Neural cell (in vitro differentiated cells): ENCODE results near the gene TENT4B.

Experiments
- CTCF ChIP-seq: fragments of 450-650 bp; IDR thresholded peaks from 2 replicates; pipeline ENCODE4 v1.5.1; 2014; ENCODE audit warnings: antibody characterized with exemption, mild to moderate bottlenecking, moderate library complexity; ENCODE audit not compliant: poor library complexity, severe bottlenecking
- EZH2 ChIP-seq: fragments of 200-600, 300-800 bp; shearing (Covaris generic), sonication (generic); IDR thresholded peaks from 2 replicates; pipeline ENCODE4 v1.6.1; 2014; ENCODE audit warnings: antibody characterized with exemption, low read length, borderline replicate concordance, mild to moderate bottlenecking; ENCODE audit not compliant: insufficient read depth, poor library complexity, severe bottlenecking
- POLR2AphosphoS5 ChIP-seq: IDR thresholded peaks from 2 replicates; pipeline ENCODE4 v1.6.1; 2012
- RAD21 ChIP-seq: fragments of 450-650 bp; conservative IDR thresholded peaks from 2 replicates; pipeline ENCODE4 v1.6.1; 2014; ENCODE audit warnings: antibody characterized with exemption, mild to moderate bottlenecking, moderate library complexity
- REST ChIP-seq: IDR thresholded peaks from 2 replicates; pipeline ENCODE4 v1.6.1; 2012; ENCODE audit warnings: borderline replicate concordance

- TF ChIP-seq CTCF (no peak), POLR2AphosphoS5 (no peak), EZH2 (no peak), RAD21 (no peak), REST (no peak)
These were observed 62.6 kb downstream of the TENT4B start for GRCh38 chr16:50215680-50216079.
